ENCODE results near the gene WDR74.

Gene WDR74

GRCh38 chr11:62835336-62835735 is 4.1 kb downstream of the WDR74 start:
- TF ChIP-seq, protein P1, sequence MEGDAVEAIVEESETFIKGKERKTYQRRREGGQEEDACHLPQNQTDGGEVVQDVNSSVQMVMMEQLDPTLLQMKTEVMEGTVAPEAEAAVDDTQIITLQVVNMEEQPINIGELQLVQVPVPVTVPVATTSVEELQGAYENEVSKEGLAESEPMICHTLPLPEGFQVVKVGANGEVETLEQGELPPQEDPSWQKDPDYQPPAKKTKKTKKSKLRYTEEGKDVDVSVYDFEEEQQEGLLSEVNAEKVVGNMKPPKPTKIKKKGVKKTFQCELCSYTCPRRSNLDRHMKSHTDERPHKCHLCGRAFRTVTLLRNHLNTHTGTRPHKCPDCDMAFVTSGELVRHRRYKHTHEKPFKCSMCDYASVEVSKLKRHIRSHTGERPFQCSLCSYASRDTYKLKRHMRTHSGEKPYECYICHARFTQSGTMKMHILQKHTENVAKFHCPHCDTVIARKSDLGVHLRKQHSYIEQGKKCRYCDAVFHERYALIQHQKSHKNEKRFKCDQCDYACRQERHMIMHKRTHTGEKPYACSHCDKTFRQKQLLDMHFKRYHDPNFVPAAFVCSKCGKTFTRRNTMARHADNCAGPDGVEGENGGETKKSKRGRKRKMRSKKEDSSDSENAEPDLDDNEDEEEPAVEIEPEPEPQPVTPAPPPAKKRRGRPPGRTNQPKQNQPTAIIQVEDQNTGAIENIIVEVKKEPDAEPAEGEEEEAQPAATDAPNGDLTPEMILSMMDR (IDR thresholded peaks at IDR 0.05) = no peak

GRCh38 chr11:62832336-62833234 is 6.8 kb downstream of the WDR74 start, which contains the start of gene TEX54:
TSS of gene TEX54 (minus strand) at chr11:62832841.
- TF ChIP-seq, protein P1 (IDR thresholded peaks at IDR 0.05) = no peak

- TF ChIP-seq, protein P1 (IDR thresholded peaks at IDR 0.05) = no peak
These were observed 7.7 kb downstream of the WDR74 start, which contains the start of gene STX5 for GRCh38 chr11:62831520-62832335. TSS of gene STX5 (minus strand) at chr11:62832051. CDS start at chr11:62831243, 808 bp downstream.

GRCh38 chr11:62830904-62831519 is 8.4 kb downstream of the WDR74 start:
- TF ChIP-seq, protein P1 (IDR thresholded peaks at IDR 0.05) = no peak

DNA sequence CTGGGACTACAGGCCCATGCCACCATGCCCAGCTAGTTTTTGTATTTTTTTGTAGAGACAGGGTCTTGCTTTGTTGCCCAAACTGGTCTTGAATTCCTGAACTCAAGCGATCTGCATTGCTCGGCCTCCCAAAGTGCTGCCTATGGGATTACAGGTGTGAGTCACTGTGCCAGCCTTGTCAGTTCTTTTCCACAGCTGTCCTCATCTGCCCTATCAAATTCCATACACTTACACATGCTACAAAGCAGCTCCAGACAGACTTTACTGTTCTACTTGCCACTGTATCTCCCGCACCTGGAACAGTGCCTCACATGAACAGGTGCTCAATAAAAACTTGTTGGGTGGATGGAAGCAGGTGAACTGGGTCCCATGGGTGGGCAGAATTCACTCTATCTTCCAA is 15.7 kb downstream of the WDR74 start:
- TF ChIP-seq, protein P1 (IDR thresholded peaks at IDR 0.05) = no peak

DNA sequence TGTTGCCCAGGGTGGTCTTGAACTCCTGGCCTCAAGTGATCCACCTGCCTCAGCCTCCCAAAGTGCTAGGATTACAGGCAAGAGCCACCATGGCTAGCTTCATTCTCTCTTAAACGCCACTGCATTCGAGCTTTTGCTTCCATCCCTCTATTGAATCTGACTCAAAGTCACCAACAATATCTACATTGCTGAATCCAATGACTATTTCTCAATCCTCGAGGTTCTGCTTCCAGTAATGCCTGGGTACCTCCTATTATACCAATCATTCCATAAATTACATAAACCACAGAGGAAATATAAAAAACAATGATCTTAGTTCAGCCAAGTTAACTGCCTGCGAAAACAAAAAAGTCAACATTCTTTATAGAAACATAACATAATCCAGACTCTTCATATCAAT is 22.3 kb downstream of the WDR74 start:
- TF ChIP-seq, protein P1 (IDR thresholded peaks at IDR 0.05) = no peak

DNA sequence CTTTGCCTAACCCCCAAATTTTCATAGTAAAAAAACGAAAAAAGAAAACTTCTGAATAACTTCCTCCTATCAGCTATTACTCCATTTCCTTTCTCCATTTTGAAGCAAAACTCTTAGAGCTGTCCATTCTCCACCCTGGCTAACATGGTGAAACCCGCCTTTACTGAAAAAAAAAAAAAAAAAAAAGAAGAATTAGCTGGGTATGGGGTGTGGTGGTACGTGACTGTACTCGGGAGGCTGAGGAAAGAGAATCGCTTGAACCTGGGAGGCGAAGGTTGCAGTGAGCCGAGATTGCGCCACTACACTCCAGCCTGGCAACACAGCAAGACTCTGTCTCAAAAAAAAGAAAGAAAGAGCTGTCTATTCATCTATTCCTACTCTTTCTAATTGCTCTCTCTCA is 22.8 kb downstream of the WDR74 start:
- TF ChIP-seq, protein P1 (IDR thresholded peaks at IDR 0.05) = no peak
